HL-60 (cell line): Measurements from ENCODE around the gene XPOT.
A peak's percentile ranks its signal among the peaks of the same experiment; 100 is the strongest.

Source experiments
- DNase-seq, 2 experiments: peaks; one replicate each; pipeline ENCODE4 v3.0.0-alpha.2; 2010 to 2020; ENCODE audit warnings: low read depth in 1 of 2, low spot score in 1 of 2
- H3K27ac ChIP-seq: fragments of 250-450 bp; sonication (Bioruptor Pico); replicated peaks from 2 replicates; pipeline ENCODE4 v1.5.1; 2020; ENCODE audit warnings: mild to moderate bottlenecking, moderate library complexity
- H3K27me3 ChIP-seq: fragments of 250-450 bp; sonication (Bioruptor Pico); 2 replicates; pipeline ENCODE4 v1.5.1; 2021; ENCODE audit warnings: mild to moderate bottlenecking, moderate library complexity; ENCODE audit not compliant: insufficient read depth, poor library complexity, severe bottlenecking
- H3K4me3 ChIP-seq: replicated peaks from 2 replicates; pipeline ENCODE4 v1.5.1; 2011; ENCODE audit warnings: mild to moderate bottlenecking, control low read depth, low read length; ENCODE audit not compliant: insufficient read depth
- CTCF ChIP-seq: IDR thresholded peaks from one replicate; pipeline ENCODE4 v1.5.1; 2011; ENCODE audit warnings: low read length, control low read depth, inconsistent platforms; ENCODE audit not compliant: insufficient read depth
- GABPA ChIP-seq: IDR thresholded peaks from 2 replicates; pipeline ENCODE4 v1.6.1; 2012; ENCODE audit warnings: low read depth
- POLR2AphosphoS5 ChIP-seq: IDR thresholded peaks from 2 replicates; pipeline ENCODE4 v1.6.1; 2012; ENCODE audit warnings: low read depth
- REST ChIP-seq: IDR thresholded peaks from 2 replicates; pipeline ENCODE4 v1.6.1; 2012; ENCODE audit warnings: low read depth; ENCODE audit not compliant: insufficient replicate concordance
- SPI1 ChIP-seq: IDR thresholded peaks from 2 replicates; pipeline ENCODE4 v1.6.1; 2012; ENCODE audit warnings: low read depth, mild to moderate bottlenecking, borderline replicate concordance

Gene XPOT

GRCh38 chr12:64404470-64405256 lies 471 bp downstream of the XPOT start:
- H3K27ac ChIP-seq: peak overlapping the region; percentile 98
- TF ChIP-seq SPI1: no peak
- TF ChIP-seq REST: peak; percentile 48
- no peak for TF ChIP-seq CTCF
- no peak for TF ChIP-seq GABPA
- TF ChIP-seq POLR2AphosphoS5: peak; percentile 96
- peak overlapping the region; percentile 66 for H3K4me3 ChIP-seq
- no peaks in the 10 kb centered on the region for H3K27me3 ChIP-seq
- DNase-seq: peak; percentile 57 to 86

GRCh38 chr12:64407342-64408223 lies 3.4 kb downstream of the XPOT start:
- no peaks in the 10 kb centered on the region for H3K27me3 ChIP-seq
- no peak overlapping the region for H3K4me3 ChIP-seq
- DNase-seq: no peak
- no peak overlapping the region for H3K27ac ChIP-seq
- TF ChIP-seq SPI1 (no peak), REST (no peak), POLR2AphosphoS5 (no peak), GABPA (no peak), CTCF (no peak)

GRCh38 chr12:64411427-64411826 lies 7.2 kb downstream of the XPOT start:
- no peak overlapping the region for H3K4me3 ChIP-seq
- no peaks in the 10 kb centered on the region for H3K27me3 ChIP-seq
- no peak for TF ChIP-seq POLR2AphosphoS5
- TF ChIP-seq SPI1: no peak
- TF ChIP-seq CTCF: no peak
- TF ChIP-seq REST: no peak
- no peak for TF ChIP-seq GABPA
- no peak overlapping the region for H3K27ac ChIP-seq
- no peak for DNase-seq
